GM21515 (cell line): ENCODE results near the gene RBM26.

Experiments
- ATAC-seq: cut with Tn5 transposase; IDR thresholded peaks from one replicate; pipeline ENCODE4 v1.9.1; 2021; ENCODE audit not compliant: unreplicated experiment

Gene RBM26

GRCh38 chr13:79338343-79338742, 67.7 kb downstream of the RBM26 start:
- ATAC-seq, result no peak

- ATAC-seq, result no peak
Observed at GRCh38 chr13:79336966-79337365, 69.1 kb downstream of the RBM26 start.

GRCh38 chr13:79328510-79328909, 77.5 kb downstream of the RBM26 start:
- no peak for ATAC-seq

- no peak for ATAC-seq
Observed at GRCh38 chr13:79320433-79320832, 85.6 kb downstream of the RBM26 start.

- ATAC-seq, result no peak
Observed at GRCh38 chr13:79318664-79319063, 87.4 kb downstream of the RBM26 start.

- no peak for ATAC-seq
Observed at GRCh38 chr13:79317856-79318255, 88.2 kb downstream of the RBM26 start.

- no peak for ATAC-seq
Observed at GRCh38 chr13:79314652-79315051, 91.4 kb downstream of the RBM26 start.

- ATAC-seq, result no peak
Observed at GRCh38 chr13:79312340-79312855, 93.7 kb downstream of the RBM26 start.

- no peak for ATAC-seq
Observed at GRCh38 chr13:79311386-79311785, 94.7 kb downstream of the RBM26 start.

GRCh38 chr13:79309690-79310089, 96.4 kb downstream of the RBM26 start:
- ATAC-seq, result no peak

GRCh38 chr13:79307866-79308298, 98.2 kb downstream of the RBM26 start:
- peak; percentile 57 for ATAC-seq

GRCh38 chr13:79307433-79307861, 98.6 kb downstream of the RBM26 start:
- peak; percentile 26 for ATAC-seq

- ATAC-seq, result no peak
Observed at GRCh38 chr13:79306650-79307049, 99.4 kb downstream of the RBM26 start.

- peak; percentile 67 for ATAC-seq
Observed at GRCh38 chr13:79297128-79297527, 108.9 kb downstream of the RBM26 start.

- ATAC-seq, result no peak
Observed at GRCh38 chr13:79295906-79296706, 109.9 kb downstream of the RBM26 start.

- ATAC-seq, result no peak
Observed at GRCh38 chr13:79290595-79291244, 115.3 kb downstream of the RBM26 start.

- no peak for ATAC-seq
Observed at GRCh38 chr13:79289571-79289970, 116.5 kb downstream of the RBM26 start.

GRCh38 chr13:79287939-79288795, 117.9 kb downstream of the RBM26 start:
- ATAC-seq, result no peak

- no peak for ATAC-seq
Observed at GRCh38 chr13:79285159-79285558, 120.9 kb downstream of the RBM26 start.

GRCh38 chr13:79283742-79284141, 122.3 kb downstream of the RBM26 start:
- no peak for ATAC-seq

GRCh38 chr13:79282976-79283375, 123.1 kb downstream of the RBM26 start:
- no peak for ATAC-seq
